ENCODE results near the gene IDH3G.

Gene IDH3G

DNA sequence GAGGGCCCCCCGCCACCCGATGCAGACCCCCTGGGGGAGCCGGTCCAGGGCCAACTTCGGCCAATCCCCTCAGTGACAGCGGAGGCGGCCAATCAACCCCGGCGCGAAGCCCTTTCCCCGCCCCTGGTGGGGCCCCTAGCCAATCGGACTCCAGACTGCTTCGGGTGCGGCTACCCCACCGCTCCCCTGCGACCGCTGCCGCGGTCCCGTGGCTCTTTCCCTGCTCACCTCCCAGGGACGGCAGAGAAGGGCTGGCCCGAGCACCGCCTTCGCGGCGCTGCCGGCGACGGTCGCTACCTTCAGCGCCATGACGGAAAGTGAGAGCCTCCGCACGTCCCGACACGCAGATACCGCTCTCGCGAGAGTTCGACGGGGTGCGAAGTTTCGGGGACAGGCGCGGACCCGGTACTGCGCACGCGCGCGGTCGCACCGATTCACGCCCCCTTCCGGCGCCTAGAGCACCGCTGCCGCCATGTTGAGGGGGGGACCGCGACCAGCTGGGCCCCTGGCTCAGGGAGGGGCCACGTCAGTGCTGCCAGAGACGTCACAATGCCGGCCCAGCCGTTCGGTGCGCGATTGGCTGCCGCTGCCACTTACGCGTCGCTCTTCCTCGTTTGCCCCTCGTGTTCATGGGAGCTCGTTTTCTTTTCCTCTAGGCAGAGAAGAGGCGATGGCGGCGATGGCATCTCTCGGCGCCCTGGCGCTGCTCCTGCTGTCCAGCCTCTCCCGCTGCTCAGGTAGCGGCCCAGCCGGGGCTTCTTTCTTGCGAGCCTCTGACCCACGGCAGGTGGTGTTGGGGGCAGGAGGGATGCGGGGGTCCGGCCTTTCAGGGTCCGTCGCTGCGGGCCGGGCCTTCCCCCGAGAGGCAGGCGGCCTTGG is at the start of gene IDH3G, which contains the start of gene SSR4:
Gene IDH3G, minus strand, starts transcription at position 358 of the 879 bp plus-strand sequence. Its CDS starts 49 bp downstream, at position 309.
Gene SSR4, plus strand, starts transcription at position 651 of the 879 bp plus-strand sequence. Its CDS starts 20 bp downstream, at position 671.
- peak within 1 kb of the TSS; percentile 85 for H3K4me3 ChIP-seq (ENCODE audit: low read depth, low read length)
- TF ChIP-seq, protein P1, sequence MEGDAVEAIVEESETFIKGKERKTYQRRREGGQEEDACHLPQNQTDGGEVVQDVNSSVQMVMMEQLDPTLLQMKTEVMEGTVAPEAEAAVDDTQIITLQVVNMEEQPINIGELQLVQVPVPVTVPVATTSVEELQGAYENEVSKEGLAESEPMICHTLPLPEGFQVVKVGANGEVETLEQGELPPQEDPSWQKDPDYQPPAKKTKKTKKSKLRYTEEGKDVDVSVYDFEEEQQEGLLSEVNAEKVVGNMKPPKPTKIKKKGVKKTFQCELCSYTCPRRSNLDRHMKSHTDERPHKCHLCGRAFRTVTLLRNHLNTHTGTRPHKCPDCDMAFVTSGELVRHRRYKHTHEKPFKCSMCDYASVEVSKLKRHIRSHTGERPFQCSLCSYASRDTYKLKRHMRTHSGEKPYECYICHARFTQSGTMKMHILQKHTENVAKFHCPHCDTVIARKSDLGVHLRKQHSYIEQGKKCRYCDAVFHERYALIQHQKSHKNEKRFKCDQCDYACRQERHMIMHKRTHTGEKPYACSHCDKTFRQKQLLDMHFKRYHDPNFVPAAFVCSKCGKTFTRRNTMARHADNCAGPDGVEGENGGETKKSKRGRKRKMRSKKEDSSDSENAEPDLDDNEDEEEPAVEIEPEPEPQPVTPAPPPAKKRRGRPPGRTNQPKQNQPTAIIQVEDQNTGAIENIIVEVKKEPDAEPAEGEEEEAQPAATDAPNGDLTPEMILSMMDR (IDR thresholded peaks at IDR 0.05; ENCODE audit: borderline replicate concordance, insufficient read depth, low read depth, low read length), result no peak

DNA sequence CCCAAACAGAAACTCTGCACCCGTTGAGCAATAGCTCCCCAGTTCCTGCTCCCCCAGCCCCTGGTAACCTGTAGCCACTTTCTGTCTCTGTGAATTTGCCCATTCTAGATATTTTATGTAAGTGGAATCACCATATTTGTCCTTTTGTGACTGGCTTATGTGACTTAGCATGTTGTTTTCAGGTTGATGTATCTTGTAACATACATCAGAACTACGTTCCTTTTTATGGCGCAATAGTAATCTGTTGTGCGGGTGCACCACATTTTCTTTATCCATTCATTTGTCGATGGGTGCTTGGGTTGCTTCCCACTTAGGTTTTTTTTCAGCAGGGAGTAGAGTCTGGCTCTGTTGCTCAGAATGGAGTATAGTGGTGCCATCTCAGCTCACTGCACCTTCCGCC is 42.7 kb upstream of the IDH3G start:
- TF ChIP-seq, protein P1 (IDR thresholded peaks at IDR 0.05; ENCODE audit: borderline replicate concordance, insufficient read depth, low read depth, low read length), result no peak
- no peak overlapping the region for H3K4me3 ChIP-seq (ENCODE audit: low read depth, low read length)

DNA sequence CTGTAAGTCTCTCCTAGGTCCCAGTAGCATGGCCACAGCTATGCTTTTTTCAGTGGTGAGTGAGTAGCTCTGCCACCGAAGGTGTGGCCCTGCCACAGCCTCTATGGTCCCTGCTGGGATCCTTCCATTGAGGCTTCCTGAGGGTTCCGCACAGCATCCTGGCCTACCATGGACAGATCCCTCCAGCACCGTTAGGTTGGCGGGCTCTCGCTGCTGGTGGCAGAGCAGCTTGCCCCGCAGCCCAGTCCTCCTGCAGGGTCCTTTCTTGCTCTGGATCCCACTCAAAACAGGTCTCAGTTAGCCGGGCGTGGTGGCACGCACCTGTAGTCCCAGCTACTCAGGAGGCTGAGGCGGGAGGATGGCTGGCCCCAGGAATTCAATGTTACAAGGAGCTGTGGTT is 38.6 kb upstream of the IDH3G start:
- H3K4me3 ChIP-seq (ENCODE audit: low read depth, low read length), result no peak overlapping the region

DNA sequence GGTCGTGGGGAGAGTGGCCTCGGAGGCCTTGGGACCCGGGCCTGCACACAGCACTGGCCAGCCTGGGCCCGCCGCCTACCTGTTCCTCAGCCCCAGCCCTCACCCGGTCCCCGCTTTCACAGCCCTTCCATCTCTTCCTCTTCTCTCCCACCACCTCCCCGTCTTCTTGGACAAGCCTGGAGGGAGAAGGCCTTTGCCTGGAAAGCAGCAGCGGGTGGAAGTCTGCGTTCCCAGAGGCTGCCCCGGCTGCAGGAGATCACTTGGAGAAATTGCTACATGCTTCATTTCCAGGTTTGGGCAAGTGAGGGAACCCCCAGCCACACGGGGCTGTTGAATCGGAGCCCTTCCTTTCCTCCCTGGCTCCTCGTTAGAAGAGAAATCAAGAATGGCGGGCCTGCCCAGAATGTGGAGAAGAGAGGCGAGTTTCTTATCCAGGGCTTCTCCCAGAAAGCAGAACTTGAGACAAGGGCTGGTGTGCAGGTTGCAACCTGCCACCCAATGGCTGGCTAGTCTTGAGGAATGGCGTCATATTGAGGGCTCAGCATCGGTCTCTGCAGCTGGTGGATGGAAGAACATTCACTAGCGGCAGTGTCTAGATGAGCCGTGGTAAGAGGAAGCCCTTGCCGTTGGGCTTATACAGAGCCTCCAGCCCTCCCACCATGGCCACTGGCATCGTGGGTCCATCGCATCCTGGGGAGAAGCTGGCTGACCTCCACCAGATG is 37.4 kb upstream of the IDH3G start:
- H3K4me3 ChIP-seq (ENCODE audit: low read depth, low read length), result no peak overlapping the region
- TF ChIP-seq, protein P1 (IDR thresholded peaks at IDR 0.05; ENCODE audit: borderline replicate concordance, insufficient read depth, low read depth, low read length), result no peak

More for the DNA sequence above, 38.6 kb upstream of the IDH3G start:
- TF ChIP-seq, protein P1 (IDR thresholded peaks at IDR 0.05; ENCODE audit: borderline replicate concordance, insufficient read depth, low read depth, low read length), result no peak

DNA sequence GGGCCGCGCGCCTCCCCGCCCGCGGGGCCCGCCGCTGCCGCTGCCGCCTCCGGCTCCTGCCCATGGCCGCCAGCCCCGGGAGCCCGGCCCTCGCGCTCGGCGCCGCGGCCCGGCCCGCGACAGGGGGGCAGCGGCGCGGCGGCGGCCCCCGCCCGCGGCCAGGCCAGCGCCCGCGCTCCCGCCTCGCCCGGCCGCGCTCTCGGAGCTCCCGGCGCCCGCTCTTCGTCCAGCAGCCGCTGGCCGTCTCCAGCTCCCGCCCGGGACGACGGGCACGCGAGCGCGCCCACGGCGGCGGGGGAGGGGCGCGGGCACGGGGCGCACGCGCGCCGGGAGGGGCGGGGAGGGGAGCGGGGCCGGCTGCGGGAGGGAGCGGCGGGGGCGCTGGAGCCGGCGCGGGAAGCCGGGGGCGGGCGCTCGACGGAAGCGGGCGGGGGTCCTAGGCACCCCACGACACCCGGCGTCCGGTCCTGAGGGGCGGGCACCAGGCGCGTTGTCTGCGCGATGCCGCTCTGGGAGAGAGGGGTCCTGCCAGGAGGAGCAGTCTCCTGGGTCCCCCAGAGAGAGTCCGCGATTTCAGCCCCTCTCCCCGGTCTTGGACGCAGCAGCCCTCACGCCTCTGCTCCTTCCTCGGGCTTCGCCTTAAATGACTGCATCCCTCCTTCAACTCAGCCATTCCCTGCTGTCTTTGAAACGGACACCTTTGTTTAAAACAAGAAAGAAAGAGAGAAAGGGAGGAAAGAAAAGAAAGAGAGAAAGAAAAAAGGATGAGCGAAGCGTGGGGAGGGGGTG is 36.7 kb upstream of the IDH3G start:
- no peak overlapping the region for H3K4me3 ChIP-seq (ENCODE audit: low read depth, low read length)
- TF ChIP-seq, protein P1 (IDR thresholded peaks at IDR 0.05; ENCODE audit: borderline replicate concordance, insufficient read depth, low read depth, low read length), result no peak

DNA sequence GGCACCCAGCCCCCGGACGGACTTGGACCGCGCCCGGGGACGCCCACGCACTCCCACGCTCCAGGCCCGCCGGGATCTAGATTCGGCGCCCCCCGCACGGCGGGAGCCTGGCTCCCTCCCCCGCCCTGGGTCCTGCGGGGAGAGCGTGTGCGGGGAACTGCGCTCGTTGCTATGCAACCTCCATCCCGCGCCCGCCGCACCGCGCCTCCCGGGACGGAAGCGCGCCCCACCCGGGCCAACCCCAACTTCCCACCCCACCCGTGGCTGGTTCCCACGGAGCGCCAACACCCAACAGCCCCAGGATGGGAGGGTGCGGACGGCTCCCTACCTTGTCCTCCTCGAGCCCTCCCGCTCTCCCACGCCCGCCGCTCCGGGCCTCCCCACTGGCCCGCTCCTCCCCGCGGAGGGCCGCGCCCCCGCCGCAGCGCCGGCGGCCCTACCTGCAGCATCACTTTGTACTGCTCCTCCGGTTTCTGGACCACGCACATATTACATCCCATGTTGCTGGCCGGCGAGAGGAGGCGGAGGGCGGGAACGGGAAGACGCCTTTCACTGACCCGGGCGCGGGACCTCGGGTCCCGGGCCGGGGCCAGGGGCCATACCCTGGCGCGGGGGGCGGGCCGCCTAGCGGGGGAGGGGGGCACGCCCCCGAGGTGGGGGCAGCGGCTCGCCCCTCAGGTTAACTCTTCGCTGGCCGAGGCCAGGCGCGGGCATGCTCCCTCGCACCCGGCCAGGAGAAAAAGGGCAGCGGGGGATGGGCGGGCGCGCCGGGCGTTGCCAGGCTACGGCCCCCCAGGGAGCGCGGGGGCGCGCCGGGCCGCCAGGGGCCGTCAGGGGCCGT is 35.8 kb upstream of the IDH3G start, which contains the start of gene PDZD4:
Gene PDZD4, minus strand, starts transcription at position 746 of the 841 bp plus-strand sequence. Its CDS starts 246 bp downstream, at position 500.
- H3K4me3 ChIP-seq (ENCODE audit: low read depth, low read length), result no peak within 1 kb of the TSS
- TF ChIP-seq, protein P1 (IDR thresholded peaks at IDR 0.05; ENCODE audit: borderline replicate concordance, insufficient read depth, low read depth, low read length), result no peak

All from GM12875 (cell line).